ENCODE data around the gene JPH2.

The JPH2 gene

DNA sequence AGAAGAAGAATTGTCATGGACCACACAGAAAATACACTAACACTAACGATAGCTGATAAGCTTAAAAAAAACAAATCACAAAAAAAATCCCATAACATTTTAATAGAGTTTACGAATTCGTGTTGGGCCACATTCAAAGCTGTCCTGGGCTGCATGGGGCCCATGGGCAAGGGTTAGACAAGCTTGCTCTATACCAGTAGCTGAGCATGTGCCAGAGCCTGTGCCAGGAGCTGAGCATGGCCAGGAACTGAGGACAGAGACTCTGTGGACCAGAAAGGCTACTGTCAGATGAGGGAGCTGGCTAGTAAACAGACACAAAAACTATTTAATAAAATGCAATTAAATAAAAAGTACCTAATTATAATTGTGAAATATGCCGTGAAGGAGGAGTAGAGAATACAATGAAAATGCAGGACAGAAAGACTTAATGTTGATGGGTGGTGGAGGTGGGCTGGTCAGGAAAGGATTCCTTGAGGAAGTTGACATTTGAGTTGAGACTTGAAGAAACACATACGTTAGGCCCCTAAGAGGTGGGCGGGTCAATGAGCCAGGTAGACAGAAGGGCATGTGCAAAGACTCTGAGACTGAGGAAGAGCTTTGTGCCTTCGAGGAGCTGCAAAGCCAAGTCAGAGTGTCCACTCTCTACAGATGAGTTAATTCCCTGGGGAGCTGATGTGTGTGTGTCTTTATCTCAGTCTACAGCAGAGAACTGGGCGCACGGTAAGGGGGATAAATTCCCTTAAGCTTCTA is 66.1 kb downstream of the JPH2 start:
- no peak for FAIRE-seq

DNA sequence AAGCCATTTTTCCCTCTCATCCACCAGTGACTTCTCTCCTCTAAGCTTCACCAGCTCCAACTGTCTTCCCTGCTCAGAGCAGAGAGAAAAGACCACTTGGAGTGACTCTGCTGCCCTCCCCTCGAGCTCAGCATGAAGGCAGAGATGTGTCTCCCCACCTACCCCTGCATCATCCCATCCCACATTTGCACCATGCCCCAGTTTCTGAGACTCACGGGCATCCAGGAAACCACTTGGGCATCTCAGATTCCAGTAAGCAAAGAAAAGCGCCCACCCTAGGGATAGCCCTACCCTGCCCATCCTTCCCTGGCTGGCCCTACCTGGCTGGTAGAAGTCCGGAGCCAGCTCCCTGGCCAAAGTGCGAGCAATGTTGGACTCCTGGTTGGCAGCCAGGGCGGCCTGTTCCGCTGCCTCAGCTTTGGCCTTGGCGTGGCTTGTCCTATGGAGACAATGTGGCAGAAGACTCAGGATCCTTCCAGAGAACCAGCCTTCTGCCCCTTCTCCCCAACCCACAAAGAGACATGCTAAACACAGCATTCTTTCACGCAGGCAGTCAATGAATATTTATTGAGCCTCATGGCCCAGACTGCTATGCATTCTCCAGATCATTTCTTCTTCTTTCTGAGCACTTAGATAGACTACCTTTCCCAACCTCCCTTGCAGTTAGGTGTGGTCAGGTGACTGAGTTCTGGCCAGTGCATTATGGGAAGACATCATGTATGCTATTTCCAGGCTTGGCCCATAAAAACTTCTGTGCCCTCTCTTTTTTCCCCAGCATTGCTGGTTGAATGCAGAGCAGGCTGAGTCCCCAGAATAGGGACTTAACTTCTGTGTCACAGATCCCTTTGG is 68.6 kb downstream of the JPH2 start:
- FAIRE-seq = no peak

DNA sequence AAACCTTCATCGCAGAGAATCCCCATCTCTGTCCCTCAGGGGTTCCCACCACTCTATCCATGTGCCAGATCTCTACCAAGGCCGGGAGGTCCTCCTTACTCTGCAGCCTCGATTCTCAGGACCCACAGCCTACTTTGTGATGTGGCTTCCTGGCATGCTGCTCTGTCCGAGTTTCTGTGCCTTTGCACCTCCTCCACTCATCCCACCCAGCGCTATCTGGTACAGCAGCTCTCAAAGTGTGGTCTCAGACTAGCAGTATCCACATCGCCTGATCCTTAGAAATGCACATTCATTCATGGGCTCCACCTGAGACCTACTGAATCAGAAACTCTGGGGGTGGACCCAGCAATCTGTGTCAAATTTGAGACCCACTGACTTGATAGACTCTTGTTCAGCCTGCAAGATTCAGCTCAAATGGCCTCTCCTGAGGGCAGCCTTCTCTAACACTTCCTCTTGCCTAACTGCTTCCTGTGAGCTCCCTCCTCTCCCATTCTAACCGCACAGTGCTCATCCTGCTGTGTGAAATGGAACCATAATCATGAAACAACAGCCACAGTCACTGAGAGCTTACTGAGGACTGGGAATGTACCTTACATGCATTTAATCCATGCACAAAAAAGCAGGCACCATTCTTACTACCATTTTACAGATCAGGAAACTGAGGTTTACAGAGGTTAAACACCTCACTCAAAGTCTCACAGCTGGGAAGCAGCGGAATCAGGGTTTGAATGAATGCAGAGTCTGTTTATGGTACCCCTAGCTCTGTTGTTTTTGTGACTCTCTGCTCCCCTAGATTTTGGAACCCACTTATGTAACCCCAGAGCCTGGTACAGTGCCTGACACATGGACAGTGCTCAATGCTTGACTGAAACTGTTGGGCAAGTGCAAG is 69.4 kb downstream of the JPH2 start:
- no peak for FAIRE-seq

DNA sequence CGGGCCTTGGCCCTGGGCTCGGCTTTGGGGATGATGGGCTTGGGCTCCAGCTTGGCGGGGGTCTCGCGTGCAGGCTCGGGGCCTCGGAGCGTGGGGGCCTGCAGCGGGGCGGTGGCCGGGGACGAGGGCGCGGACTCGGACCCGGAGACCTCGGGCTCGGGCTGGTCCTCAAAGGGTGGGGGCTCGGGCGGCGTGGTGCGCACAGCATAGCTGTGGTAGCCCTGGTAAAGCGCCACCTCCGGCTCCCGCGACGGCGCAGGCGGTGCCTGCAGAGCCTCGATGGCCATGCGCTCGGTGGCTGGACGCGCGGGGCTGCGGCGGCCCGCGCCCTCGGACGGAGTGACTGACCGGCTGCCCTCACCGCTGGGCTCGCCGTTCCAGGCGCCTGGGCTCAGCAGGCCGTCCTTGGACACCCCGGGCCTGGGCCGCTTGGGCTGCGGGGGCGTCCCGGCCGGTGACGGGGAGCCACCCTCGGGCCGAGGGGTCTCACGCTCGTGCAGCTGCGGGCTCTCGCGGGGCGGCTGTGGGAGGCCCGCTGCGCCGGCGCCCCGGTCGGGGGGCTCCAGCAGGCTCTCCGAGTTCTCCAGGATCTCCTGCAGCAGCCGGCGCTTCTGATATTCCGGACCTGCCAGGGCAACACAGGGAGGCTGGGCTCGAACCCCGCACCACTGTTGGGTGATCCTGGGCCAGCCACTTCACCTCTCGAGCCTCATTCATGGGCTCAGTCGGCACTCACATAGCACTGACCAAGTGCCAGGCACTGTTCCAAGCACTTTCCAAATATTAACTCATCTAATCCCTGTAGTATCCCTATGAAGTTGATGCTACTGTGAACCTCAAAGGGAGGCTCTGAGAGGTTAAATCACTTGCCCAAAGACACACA is 71.0 kb downstream of the JPH2 start:
- no peak for FAIRE-seq

DNA sequence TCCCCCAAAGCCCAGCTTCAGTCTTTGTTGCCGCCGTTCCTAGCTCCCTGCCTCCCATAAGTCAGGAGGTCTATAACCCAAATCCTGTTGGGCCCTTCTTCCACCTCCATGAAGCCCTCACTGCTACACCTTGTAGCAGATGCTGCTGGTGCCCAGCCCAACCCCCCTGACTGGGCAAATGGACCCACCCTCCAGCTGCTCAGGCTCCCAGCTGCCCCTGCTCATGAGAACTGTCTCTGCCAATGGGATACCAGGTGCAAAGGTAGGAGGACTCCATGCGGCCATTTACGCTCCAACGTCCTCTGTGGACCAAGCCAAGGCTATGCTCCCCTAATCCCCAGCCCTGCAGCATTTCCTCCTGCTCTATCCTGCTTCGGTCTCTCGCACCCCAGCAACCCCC is 71.8 kb downstream of the JPH2 start:
- FAIRE-seq = no peak

DNA sequence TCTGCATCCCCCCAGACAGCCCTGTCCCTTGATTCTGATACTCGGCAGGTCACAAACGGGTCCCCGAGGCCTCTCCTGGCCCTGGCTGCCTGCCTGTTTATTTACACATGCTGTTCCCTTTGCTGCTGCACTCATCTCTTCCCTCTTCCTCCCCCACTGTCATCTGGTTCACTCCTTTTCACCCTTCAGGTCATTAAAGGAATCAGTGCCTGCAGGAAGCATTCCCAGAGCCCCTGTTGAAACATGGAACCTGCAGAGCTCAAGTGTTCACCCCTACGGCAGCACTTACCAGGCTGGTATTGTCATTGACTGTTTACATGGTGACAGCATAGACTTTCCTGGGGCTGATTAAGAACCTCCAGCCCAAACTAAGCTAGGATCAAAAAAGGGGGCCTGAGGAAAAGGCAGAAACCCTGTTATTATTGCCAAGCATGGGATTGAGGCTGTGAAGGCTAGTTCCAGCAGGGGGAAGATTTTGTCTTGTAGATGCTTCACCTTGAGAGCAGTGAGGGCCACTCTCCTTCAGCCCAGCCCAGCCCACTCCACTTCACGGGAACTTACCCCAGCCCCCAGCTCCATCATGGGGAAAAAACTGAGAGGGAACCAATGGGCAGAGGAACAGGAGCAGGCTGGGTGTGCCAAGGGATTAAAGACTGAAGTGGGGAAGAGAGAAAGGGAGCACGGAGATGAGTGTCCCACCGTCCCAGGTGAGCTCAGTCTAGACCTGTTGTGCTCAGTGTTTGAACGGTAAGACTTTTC is 73.2 kb downstream of the JPH2 start:
- no peak for FAIRE-seq

DNA sequence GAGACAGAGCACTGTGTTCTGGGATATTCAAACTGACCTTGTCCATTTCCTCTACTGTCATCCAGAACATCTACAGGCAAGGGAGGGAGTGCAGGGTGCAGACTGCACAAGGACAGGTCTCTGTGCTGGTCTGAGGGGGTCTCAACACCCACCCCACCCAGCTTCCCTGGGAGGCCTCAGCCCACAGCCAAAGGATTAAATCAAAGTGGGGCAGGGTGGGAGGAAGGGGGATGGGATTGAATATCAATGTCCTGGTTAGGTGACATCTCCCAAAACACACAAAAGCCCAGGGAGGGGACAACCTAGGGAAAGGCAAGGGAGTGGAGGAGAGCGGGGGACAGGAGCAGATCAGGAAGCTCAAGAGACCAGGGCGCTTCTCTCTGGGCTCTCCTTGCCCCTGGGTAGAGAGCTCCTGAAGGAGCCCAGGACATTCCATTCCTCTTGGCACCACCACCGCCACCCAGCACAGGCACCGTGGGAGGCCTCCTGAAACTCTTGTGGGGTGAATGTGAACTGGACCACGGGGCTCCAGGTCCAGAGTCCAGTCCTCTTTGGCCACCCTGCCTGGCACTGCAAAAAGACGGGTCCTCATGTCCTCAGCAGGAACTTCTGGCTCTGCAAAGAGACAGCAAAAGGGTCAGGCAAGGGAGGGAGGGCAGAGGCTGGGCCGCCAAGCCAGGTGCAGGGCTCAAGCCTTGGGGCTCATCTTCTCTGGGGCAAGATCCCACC is 73.9 kb downstream of the JPH2 start:
- no peak for FAIRE-seq

DNA sequence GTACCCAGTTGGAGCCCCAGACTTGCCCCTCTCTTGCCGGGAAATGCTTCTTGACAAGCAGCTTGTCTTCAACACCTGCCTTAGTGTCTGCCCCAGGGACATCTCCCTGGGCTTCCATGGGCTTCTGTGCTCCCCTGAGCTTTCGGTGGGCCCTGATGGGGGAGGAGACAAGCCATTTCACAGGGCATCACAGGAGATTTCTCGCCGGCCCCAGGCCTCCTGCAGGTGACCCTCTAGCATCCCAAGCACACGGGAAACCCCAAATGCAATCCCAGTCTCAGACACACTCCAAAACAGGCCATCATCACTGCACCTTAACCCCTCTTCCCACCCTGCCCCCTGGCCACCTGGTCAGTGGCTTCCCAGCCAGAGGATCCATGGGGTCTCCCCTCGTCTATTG is 74.5 kb downstream of the JPH2 start:
- FAIRE-seq = no peak

DNA sequence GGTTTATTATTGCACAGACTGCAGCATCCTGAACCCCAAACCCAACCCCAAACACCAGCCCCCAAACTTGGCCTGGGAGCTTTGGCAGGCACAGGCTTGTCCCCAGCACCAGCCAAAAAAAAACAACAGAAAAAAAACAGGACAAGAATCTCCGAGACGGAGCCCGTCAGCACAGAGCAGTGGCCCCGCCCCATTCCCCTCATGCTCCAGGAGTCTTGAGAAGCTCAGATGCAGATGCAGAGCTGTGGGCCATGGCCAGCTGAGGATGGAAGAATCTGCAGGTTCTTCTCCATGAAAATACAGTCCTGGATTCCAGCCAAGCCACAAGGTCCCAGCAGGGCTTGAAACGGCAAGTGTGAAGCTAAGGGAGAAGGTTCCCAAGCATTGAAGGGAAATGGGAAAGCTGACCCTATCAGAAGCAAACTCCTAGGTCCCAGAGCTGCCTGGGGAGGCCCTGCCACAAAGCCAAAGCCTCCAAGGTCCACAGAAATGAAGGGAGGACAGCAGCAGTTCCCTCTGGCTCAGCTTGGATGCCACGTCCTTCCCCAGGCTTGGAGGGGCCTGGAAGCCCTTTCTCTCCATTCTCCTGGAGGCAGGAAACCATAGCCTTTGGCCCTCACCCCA is 75.2 kb downstream of the JPH2 start:
- no peak for FAIRE-seq

DNA sequence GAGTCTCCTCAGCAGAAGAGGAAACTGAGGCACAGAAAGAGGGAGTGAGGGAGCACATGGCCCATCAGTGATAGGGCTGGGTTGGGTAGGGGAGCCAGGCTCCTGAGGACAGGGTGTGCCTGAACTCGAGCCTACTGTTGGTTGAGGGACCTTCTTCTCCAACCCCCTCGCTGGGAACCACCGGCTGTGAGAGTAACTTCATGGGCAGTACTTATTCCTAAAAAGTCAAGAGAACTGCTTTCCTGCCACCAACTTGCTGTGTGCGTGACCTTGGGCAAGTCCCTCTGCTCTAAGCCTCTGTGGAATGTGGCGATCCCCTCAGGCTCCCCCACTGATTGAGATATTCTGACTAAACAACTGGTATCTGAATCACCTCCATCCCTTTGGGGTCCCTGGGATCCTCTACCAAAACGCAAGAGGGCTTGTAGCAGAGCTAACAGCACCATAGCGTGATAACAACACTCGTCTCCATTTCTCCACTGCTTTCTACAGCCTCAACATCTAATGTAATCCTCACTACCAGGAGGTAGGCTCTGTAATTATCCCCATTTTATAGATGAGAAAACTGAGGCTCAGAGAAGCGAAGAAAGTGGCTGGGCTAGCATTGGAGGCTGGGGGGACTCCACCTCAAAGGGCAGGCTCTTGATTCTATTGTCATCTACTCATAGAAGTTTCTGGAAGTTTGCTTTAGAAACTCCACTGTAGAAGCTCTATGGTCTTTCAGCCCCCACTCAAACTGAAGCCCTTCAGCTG is 76.0 kb downstream of the JPH2 start:
- FAIRE-seq = no peak

DNA sequence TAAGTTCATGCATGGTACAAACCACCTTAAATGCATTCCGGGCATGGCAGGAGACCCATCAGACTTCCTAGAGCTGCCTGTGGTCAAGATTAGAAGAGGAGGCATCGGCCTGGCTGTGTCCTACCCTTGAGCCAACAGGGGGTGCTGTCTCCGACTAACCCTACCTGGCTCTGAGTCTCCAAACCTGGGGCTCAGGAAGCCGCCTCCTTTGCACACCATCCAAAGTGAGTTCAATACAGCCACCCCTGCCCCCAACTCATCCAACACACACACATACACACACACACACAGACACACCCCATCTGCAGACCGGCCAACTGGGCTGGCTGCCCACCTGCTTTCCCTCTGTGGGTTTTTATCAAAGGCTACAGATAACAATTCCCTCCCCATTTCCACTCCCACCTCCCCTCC is 77.0 kb downstream of the JPH2 start:
- no peak for FAIRE-seq

DNA sequence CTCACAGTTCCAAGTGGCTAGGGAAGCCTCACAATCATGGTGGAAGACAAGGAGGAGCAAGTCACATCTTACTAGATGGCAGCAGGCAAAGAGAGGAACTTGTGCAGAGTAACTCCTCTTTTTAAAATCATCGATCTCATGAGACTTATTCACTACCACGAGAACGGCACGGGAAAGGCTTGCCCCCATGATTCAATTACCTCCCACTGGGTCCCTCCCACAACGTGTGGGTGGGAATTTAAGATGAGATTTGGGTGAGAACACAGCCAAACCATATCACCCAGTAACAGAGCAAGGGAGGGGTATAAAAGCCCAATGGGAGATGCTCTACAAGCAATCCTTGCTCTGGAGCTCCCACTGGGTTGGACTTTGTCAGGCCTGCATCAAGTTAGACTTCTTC is 80.4 kb downstream of the JPH2 start:
- no peak for FAIRE-seq

DNA sequence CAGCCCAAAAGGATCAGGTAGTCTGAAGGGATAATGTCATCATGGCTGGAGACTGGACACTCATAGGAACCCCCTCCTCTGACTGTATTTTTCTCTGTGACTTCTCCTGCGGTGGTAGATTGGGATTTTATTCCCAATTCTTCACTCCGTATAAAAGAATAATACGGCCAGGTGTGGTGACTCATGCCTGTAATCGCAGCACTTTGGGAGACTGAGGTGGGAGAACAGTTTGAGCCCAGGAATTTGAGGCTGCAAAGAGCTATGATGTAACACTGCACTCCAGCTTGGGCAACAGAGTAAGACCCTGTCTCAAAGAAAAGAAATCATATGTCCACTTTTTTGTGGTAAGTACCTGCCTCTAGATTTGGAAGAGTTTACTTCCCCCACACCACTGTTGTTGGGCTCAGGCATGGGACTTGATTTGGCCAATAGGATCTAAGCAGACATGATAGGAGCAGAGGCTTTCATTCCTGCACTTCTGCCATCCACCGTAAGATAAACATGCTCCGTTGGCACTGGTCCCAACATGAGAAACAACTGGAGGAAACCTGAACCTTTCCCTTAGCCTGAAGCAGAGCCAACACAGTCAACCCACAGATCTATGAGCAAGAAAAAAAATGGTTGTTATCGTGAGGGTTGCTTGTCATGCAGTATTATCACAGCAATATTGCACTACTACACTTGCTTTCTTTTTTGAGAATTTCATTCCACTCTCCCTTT is 82.0 kb downstream of the JPH2 start:
- no peak for FAIRE-seq

DNA sequence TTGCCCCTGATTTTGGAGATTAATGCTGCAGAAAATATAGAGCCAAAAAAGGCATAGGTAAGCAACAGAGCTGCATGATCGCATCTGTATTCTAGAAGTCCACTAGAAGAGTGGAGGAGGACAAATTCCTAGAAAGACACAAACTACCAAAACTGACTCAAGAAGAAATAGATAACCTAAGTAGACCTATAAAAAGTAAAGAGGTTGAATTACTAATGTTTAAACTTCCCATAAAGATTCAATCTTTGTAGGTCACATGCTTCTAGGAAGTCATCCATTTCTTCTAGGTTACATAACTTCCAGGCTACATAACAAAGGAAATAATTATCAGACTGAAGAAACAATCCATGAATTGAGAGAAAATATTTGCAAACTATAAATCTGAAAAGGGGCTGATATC is 84.4 kb downstream of the JPH2 start:
- FAIRE-seq = no peak

DNA sequence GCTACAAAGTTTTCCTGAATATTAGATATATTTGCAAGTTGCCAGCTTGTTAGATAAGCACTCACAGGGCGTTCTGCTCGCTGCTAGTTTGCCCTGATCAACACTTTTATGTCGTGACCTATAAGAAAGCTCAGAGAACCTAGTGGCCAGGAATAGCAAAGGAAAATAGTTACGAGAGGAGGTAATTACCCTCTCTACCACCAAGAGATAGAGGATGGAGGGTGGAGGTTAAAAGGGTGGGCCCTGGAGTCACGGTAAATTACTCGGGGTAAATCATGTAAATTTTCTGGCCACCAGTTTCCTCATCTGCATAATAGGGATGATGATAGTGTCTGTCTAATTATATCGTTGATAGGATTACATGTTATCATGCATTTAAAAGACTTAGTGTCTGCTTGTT is 87.2 kb downstream of the JPH2 start:
- no peak for FAIRE-seq

DNA sequence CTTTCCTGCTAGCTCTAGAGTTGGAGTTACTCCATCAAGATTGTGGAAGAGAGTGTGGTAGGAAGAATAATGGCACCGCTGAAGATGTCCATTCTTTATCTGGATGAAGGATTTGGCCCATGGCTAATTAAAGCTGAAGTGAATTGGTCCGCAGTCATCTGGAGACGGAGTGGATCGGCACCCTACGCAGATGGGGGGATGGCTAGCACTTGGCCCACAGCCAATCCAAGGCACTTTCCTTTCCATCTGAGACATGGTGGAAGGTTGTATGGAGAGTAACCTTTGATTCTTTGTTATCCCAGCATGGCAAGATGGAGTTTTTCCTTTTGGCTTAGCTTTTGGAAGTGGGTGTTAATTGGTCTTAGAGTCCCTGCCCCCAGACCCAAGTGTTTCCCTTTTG is 88.3 kb downstream of the JPH2 start:
- no peak for FAIRE-seq

DNA sequence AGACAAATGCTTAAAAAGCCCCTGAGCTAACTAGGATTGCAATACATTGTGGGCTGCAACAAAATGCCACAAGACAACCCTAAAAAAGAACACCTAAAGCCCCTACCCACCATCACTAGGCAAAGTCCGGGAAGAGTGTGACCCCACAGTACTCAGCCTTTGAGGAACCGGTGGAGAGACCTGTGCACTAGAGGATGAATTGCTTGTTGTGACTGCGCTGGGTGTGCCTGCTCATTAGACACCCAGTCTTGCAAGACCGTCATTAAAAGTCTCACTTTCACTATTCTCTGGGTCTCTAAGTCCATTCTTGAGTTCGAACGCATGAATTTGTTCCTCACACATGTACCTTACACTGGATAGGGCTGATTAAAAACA is 88.7 kb downstream of the JPH2 start:
- no peak for FAIRE-seq

DNA sequence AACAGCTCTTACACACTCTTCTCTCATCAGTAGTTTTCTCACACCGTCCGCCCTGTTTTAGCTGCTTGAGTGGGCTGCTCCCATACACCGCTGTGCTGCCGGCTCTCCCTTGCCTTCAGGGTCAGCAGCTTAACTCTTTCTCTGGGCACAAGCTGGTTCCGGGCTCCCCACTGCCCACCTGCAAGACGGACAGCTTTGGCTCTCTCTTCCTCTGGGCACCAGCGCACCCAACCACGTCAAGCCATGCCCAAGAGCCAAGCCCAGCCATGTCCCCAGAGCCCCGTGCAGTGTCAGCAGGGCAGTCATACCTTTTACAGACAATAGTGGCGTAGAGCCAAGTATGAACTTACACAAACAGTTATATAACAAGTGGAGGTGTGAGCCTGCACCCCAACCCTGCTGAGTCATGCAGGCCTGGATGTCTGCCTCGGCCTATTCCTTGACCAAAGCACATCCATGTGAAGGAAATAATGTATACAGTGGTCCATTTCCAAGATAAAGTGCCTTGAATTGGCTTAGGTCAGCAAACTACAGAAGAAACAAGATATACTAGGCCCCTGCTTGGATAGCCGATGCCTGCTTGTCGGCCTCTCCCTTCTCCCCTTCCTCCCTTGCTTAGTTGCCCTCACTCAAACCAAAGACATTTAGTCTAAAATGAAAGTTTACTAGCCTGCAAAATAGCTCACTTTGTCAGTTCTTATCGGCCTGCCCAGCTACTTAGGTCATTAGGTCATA is 89.3 kb downstream of the JPH2 start:
- FAIRE-seq = no peak

Data from endometrium (tissue), 2 donors.